GM15510 (cell line): ENCODE data around the gene AJUBA.

Experiments used
- POLR2A ChIP-seq: IDR thresholded peaks from 3 replicates; pipeline ENCODE4 v1.6.1; 2011; ENCODE audit warnings: borderline replicate concordance; ENCODE audit not compliant: insufficient read length; ENCODE audit errors: extremely low read depth

The AJUBA gene

GRCh38 chr14:22977684-22978486, 4.5 kb downstream of the AJUBA start:
- TF ChIP-seq POLR2A = no peak

- no peak for TF ChIP-seq POLR2A
Observed at GRCh38 chr14:22977434-22977683, 5.0 kb downstream of the AJUBA start.

- TF ChIP-seq POLR2A = no peak
Observed at GRCh38 chr14:22976620-22977433, 5.5 kb downstream of the AJUBA start.

GRCh38 chr14:22974530-22975313, 7.6 kb downstream of the AJUBA start:
- TF ChIP-seq POLR2A = no peak

- TF ChIP-seq POLR2A = no peak
Observed at GRCh38 chr14:22973217-22974032, 8.9 kb downstream of the AJUBA start.

- no peak for TF ChIP-seq POLR2A
Observed at GRCh38 chr14:22972313-22972930, 9.9 kb downstream of the AJUBA start.

GRCh38 chr14:22971152-22971551, 11.2 kb downstream of the AJUBA start:
- TF ChIP-seq POLR2A = no peak

GRCh38 chr14:22966783-22967269, 15.5 kb downstream of the AJUBA start:
- TF ChIP-seq POLR2A = no peak

GRCh38 chr14:22962061-22962676, 20.2 kb downstream of the AJUBA start:
- no peak for TF ChIP-seq POLR2A

- TF ChIP-seq POLR2A = no peak
Observed at GRCh38 chr14:22955702-22956569, 26.4 kb downstream of the AJUBA start.

- TF ChIP-seq POLR2A = no peak
Observed at GRCh38 chr14:22952418-22952817, 29.9 kb downstream of the AJUBA start.

GRCh38 chr14:22945642-22946041, 36.7 kb downstream of the AJUBA start:
- TF ChIP-seq POLR2A = no peak

GRCh38 chr14:22939684-22940083, 42.7 kb downstream of the AJUBA start:
- TF ChIP-seq POLR2A = no peak
